ENCODE data around the gene NOC2L.

DNA sequence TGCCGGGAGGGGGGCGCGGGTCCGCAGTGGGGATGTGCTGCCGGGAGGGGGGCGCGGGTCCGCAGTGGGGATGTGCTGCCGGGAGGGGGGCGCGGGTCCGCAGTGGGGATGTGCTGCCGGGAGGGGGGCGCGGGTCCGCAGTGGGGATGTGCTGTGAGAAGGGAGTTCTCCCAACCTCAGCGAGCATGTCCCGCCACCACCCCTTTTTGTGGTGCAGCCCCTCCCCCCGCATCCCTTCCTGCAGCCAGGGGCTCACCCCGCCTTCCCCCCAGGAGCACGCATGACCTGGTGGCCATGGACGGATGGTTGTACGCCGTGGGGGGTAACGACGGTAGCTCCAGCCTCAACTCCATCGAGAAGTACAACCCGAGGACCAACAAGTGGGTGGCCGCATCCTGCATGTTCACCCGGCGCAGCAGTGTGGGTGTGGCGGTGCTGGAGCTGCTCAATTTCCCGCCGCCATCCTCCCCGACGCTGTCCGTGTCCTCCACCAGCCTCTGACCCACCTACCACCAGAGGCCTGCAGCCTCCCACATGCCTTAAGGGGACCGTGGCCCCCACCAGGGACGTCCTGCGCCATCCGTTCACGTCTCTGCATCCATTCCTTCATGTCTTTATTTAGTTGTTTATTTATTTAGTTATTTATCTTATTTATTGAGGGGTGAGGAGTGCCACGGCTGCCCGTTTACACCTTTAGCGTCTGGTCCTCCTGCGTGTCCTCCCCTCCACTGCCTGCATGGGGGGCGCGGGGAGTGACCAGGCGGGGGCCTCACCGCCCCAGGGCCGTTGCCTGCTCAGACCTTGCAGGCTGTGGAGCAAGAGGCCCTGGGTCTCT is 5.9 kb upstream of the NOC2L start:
- TF ChIP-seq, protein P1, sequence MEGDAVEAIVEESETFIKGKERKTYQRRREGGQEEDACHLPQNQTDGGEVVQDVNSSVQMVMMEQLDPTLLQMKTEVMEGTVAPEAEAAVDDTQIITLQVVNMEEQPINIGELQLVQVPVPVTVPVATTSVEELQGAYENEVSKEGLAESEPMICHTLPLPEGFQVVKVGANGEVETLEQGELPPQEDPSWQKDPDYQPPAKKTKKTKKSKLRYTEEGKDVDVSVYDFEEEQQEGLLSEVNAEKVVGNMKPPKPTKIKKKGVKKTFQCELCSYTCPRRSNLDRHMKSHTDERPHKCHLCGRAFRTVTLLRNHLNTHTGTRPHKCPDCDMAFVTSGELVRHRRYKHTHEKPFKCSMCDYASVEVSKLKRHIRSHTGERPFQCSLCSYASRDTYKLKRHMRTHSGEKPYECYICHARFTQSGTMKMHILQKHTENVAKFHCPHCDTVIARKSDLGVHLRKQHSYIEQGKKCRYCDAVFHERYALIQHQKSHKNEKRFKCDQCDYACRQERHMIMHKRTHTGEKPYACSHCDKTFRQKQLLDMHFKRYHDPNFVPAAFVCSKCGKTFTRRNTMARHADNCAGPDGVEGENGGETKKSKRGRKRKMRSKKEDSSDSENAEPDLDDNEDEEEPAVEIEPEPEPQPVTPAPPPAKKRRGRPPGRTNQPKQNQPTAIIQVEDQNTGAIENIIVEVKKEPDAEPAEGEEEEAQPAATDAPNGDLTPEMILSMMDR (IDR thresholded peaks at IDR 0.05; ENCODE audit: low read length), result no peak
- TF ChIP-seq EZH2 (IDR thresholded peaks at IDR 0.05; ENCODE audit: borderline replicate concordance, low read length), result no peak

All from OCI-LY1 (cell line).